HepG2 (cell line): ENCODE measurements around the gene CEBPG. TPM values are rescaled to one million over a fixed set of nuclear protein-coding genes. Genes with fewer than 3 reads are reported as not detected.

Experiments
- BHLHE40 ChIP-seq: IDR thresholded peaks from 2 replicates; pipeline ENCODE4 v1.6.1; 2011; ENCODE audit warnings: low read length, improper control_type of control experiment
- CEBPG ChIP-seq: IDR thresholded peaks from 2 replicates; pipeline ENCODE4 v1.6.1; 2016
- ELF3 ChIP-seq: IDR thresholded peaks from 2 replicates; pipeline ENCODE4 v1.6.1; 2016; ENCODE audit warnings: missing genetic modification reagents, missing compliant biosample characterization
- FOXA3 ChIP-seq: IDR thresholded peaks from 2 replicates; pipeline ENCODE4 v1.6.1; 2016; ENCODE audit warnings: missing genetic modification reagents, missing compliant biosample characterization
- GABPB1 ChIP-seq: IDR thresholded peaks from 2 replicates; pipeline ENCODE4 v1.6.1; 2016; ENCODE audit warnings: mild to moderate bottlenecking, missing genetic modification reagents, moderate library complexity, missing compliant biosample characterization
- HMGA1 ChIP-seq: sonication (generic); formaldehyde crosslinking; conservative IDR thresholded peaks from 2 replicates; pipeline ENCODE4 v1.4.0; 2020; ENCODE audit warnings: missing genetic modification reagents
- KLF16 ChIP-seq, 2 experiments: sonication (generic) in 1 of 2; formaldehyde crosslinking in 1 of 2; IDR thresholded peaks; 2 replicates each; pipeline versions ENCODE4 v1.6.1 to v1.8.0; 2016 to 2023; ENCODE audit warnings: missing genetic modification reagents in 2 of 2, missing compliant biosample characterization in 1 of 2
- KMT2B ChIP-seq: IDR thresholded peaks from 2 replicates; pipeline ENCODE4 v1.6.1; 2016; ENCODE audit warnings: missing genetic modification reagents, missing compliant biosample characterization
- MAFG ChIP-seq: sonication (generic); formaldehyde crosslinking; IDR thresholded peaks from 2 replicates; pipeline ENCODE4 v1.5.1; 2020; ENCODE audit warnings: mild to moderate bottlenecking, missing genetic modification reagents
- MAX ChIP-seq: IDR thresholded peaks from 2 replicates; pipeline ENCODE4 v1.6.1; 2012; ENCODE audit warnings: inconsistent platforms
- MEF2D ChIP-seq: sonication (generic); formaldehyde crosslinking; IDR thresholded peaks from 2 replicates; pipeline ENCODE4 v1.5.1; 2020; ENCODE audit warnings: mild to moderate bottlenecking, missing genetic modification reagents
- RAD21 ChIP-seq: fragments of 450-650 bp; formaldehyde crosslinking; IDR thresholded peaks from 2 replicates; pipeline ENCODE4 v1.5.0; 2020; ENCODE audit warnings: mild to moderate bottlenecking
- SMARCE1 ChIP-seq: fragments of 450-650 bp; IDR thresholded peaks from 2 replicates; pipeline ENCODE4 v1.6.1; 2017; ENCODE audit warnings: borderline replicate concordance
- SRSF4 ChIP-seq: fragments of 200-400 bp; formaldehyde crosslinking; IDR thresholded peaks from one replicate; pipeline ENCODE4 v1.6.1; 2018; ENCODE audit warnings: mild to moderate bottlenecking, low read depth, low read length, moderate library complexity; ENCODE audit not compliant: poor library complexity, severe bottlenecking
- THAP7 ChIP-seq: sonication (generic); formaldehyde crosslinking; IDR thresholded peaks from 2 replicates; pipeline ENCODE4 v1.8.1; 2023; ENCODE audit warnings: mild to moderate bottlenecking, missing genetic modification reagents
- ZC3H4 ChIP-seq: sonication (generic); formaldehyde crosslinking; IDR thresholded peaks from 2 replicates; pipeline ENCODE4 v1.4.0; 2020; ENCODE audit warnings: missing genetic modification reagents, borderline replicate concordance
- ZMYM4 ChIP-seq: sonication (generic); formaldehyde crosslinking; IDR thresholded peaks from 2 replicates; pipeline ENCODE4 v1.8.1; 2023; ENCODE audit warnings: mild to moderate bottlenecking, missing genetic modification reagents
- ZNF143 ChIP-seq: sonication (generic); formaldehyde crosslinking; IDR thresholded peaks from 2 replicates; pipeline ENCODE4 v1.4.0; 2020; ENCODE audit warnings: missing genetic modification reagents
- ZNF280B ChIP-seq: sonication (generic); formaldehyde crosslinking; IDR thresholded peaks from 2 replicates; pipeline ENCODE4 v1.5.0; 2020; ENCODE audit warnings: missing genetic modification reagents, mild to moderate bottlenecking, borderline replicate concordance
- ZNF326 ChIP-seq: sonication (generic); formaldehyde crosslinking; IDR thresholded peaks from 2 replicates; pipeline ENCODE4 v1.4.0; 2020; ENCODE audit warnings: missing genetic modification reagents, borderline replicate concordance
- ZNF362 ChIP-seq: sonication (generic); formaldehyde crosslinking; IDR thresholded peaks from 2 replicates; pipeline ENCODE4 v1.4.0; 2020; ENCODE audit warnings: missing genetic modification reagents, mild to moderate bottlenecking, borderline replicate concordance
- ZNF441 ChIP-seq: sonication (generic); formaldehyde crosslinking; IDR thresholded peaks from 2 replicates; pipeline ENCODE4 v1.7.0; 2021; ENCODE audit warnings: missing genetic modification reagents, borderline replicate concordance
- ZNF567 ChIP-seq: sonication (generic); formaldehyde crosslinking; IDR thresholded peaks from 2 replicates; pipeline ENCODE4 v1.8.1; 2023; ENCODE audit warnings: mild to moderate bottlenecking, missing genetic modification reagents, borderline replicate concordance
- ZNF691 ChIP-seq: sonication (generic); formaldehyde crosslinking; IDR thresholded peaks from 2 replicates; pipeline ENCODE4 v1.4.0; 2020; ENCODE audit warnings: missing genetic modification reagents, low read depth, mild to moderate bottlenecking, borderline replicate concordance
- ZNF772 ChIP-seq: sonication (generic); formaldehyde crosslinking; IDR thresholded peaks from 2 replicates; pipeline ENCODE4 v1.5.0; 2020; ENCODE audit warnings: mild to moderate bottlenecking, missing genetic modification reagents
- ZNF816 ChIP-seq: sonication (generic); formaldehyde crosslinking; IDR thresholded peaks from 2 replicates; pipeline ENCODE4 v1.8.0; 2022; ENCODE audit warnings: missing genetic modification reagents, mild to moderate bottlenecking, borderline replicate concordance
- polyA plus RNA-seq, 8 experiments: library from polyadenylated mRNA; depleted of rRNA in 3 of 8; stranded (reverse) in 7 of 8; unstranded in 1 of 8; fragments of >200 nt; fragmentation: Illumina TruSeq in 4 of 8; extraction: Trizol in 4 of 8; gene quantifications; 2 replicates each; pipeline versions ENCODE4 v1.2.1 to v1.2.3, GENCODE V29; 2011 to 2016; ENCODE audit warnings: low read depth in 4 of 8, missing spikeins in 1 of 8, mixed read lengths in 1 of 8; ENCODE audit not compliant: insufficient read depth in 1 of 8
- total RNA-seq, 5 experiments: library from RNA; depleted of rRNA; stranded (reverse); fragments of >200 nt; fragmentation: Illumina TruSeq; extraction: Trizol; gene quantifications; 2 replicates each; pipeline ENCODE4 v1.2.3, GENCODE V29; 2016; ENCODE audit warnings: low read depth in 1 of 5

The CEBPG gene
- total and polyA plus RNA-seq, 2 of the 13 experiments (the other 11 are each of a cell fraction or from before 2014, with no cell fraction given): 25.7 to 34.3 TPM

GRCh38 chr19:33403221-33403972 lies 29.9 kb downstream of the CEBPG start (continued):
- TF ChIP-seq ZNF280B (peak; percentile 68; the same call in 1 of the 2 replicates), ZMYM4 (CRISPR knock-in tag) (peak; percentile 87), ZC3H4 (CRISPR knock-in tag) (no peak), MEF2D (CRISPR knock-in tag) (peak; percentile 96), ZNF691 (CRISPR knock-in tag) (peak; percentile 74; the same call in 1 of the 2 replicates), ZNF143 (peak; percentile 54; the same call in 1 of the 2 replicates), ZNF441 (CRISPR knock-in tag) (peak; percentile 94; the same call in 1 of the 2 replicates), RAD21 (peak; percentile 16; the same call in 1 of the 2 replicates), SRSF4 (no peak), CEBPG (peak; percentile 91), MAFG (CRISPR knock-in tag) (no peak), ZNF772 (CRISPR knock-in tag) (peak; percentile 98), ZNF362 (CRISPR knock-in tag) (no peak), ZNF567 (CRISPR knock-in tag) (peak; percentile 89), ELF3 (peak; percentile 91), MAX (peak; percentile 99), GABPB1 (CRISPR knock-in tag) (peak; percentile 81), THAP7 (CRISPR knock-in tag) (peak; percentile 72), ZNF326 (CRISPR knock-in tag) (no peak), KLF16 (CRISPR knock-in tag; IDR thresholded peaks at IDR 0.05) (peak; percentile 80 to 99; a peak in 3 of 4 replicates), ZNF816 (peak; percentile 97; the same call in 1 of the 2 replicates), FOXA3 (CRISPR knock-in tag) (peak; percentile 94), HMGA1 (CRISPR knock-in tag) (no peak), BHLHE40 (no peak; the same call in 1 of the 2 replicates), SMARCE1 (no peak), KMT2B (CRISPR knock-in tag) (peak; percentile 75)
